HCT116 (cell line): ENCODE results near the gene TCP11. TPM values are rescaled to one million over a fixed set of nuclear protein-coding genes. Genes with fewer than 3 reads are reported as not detected.

Experiments
- ATAC-seq: fragments of 200-7000 bp; cut with Tn5 transposase; 2 replicates; pipeline ENCODE4 v1.9.1; 2020; ENCODE audit warnings: mild to moderate bottlenecking, moderate library complexity
- BruUV-seq: library from RNA; stranded (reverse); fragments of 400-500 nt; replicated peaks from 2 replicates; lab custom pipeline; 2021; lab: Mats Ljungman, UMichigan
- CTCF ChIA-PET: fragments of 300-600 bp; sonication (Branson Sonifier 250); formaldehyde crosslinking; loops from one replicate; lab custom pipeline; 2021; ENCODE audit warnings: antibody characterized with exemption; lab: Charles Lee
- POLR2A ChIA-PET: fragments of 300-600, 350-600 bp; sonication (Branson Sonifier 250); formaldehyde crosslinking; loops from one replicate; lab custom pipeline; 2021; ENCODE audit warnings: antibody characterized with exemption; lab: Charles Lee
- RAD21 ChIA-PET, 2 experiments: fragments of 300-600 bp; sonication (Branson Sonifier 250); formaldehyde crosslinking; loops; one replicate each; lab custom pipeline; 2023; ENCODE audit warnings: low total read pairs in 2 of 2; ENCODE audit not compliant: uncharacterized antibody in 2 of 2, unreplicated experiment in 2 of 2, low non-redundant PET in 1 of 2; lab: Charles Lee
- DNase-seq: peaks from one replicate; pipeline ENCODE4 v3.0.0-alpha.2; 2010; ENCODE audit warnings: low read depth, low spot score
- H2AFZ ChIP-seq: fragments of 200-600 bp; shearing (Covaris generic), sonication (generic); 2 replicates; pipeline ENCODE4 v1.6.1; 2017; ENCODE audit warnings: low read depth, mixed run types, mixed read lengths, antibody characterized with exemption, low read length; ENCODE audit not compliant: poor library complexity, severe bottlenecking
- H3K27ac ChIP-seq: 2 replicates; pipeline ENCODE4 v1.5.1; 2012; ENCODE audit warnings: low read depth, low read length
- H3K27me3 ChIP-seq: fragments of 200-600 bp; sonication (generic); 2 replicates; pipeline ENCODE4 v1.6.1; 2016; ENCODE audit warnings: mixed run types, low read length, mixed read lengths; ENCODE audit not compliant: insufficient read depth
- H3K36me3 ChIP-seq, 2 experiments: fragments of 200-500 bp in 1 of 2; fragments of 200-600 bp in 1 of 2; sonication (Bioruptor generic) in 1 of 2; sonication (generic) in 1 of 2; 2 replicates each; pipeline versions ENCODE4 v1.5.1 to v1.6.1; 2014 to 2016; ENCODE audit warnings: low read length in 2 of 2, inconsistent platforms in 1 of 2, mixed read lengths in 1 of 2, mixed run types in 1 of 2; ENCODE audit not compliant: insufficient read depth in 2 of 2, control insufficient read depth in 1 of 2
- H3K4me1 ChIP-seq, 2 experiments: fragments of 200-600 bp in 1 of 2; sonication (generic) in 1 of 2; 2 replicates each; pipeline versions ENCODE4 v1.5.1 to v1.6.1; 2012 to 2017; ENCODE audit warnings: low read length in 2 of 2, inconsistent platforms in 1 of 2, mild to moderate bottlenecking in 1 of 2, mixed read lengths in 1 of 2, mixed run types in 1 of 2, moderate library complexity in 1 of 2; ENCODE audit not compliant: insufficient read depth in 2 of 2, control insufficient read depth in 1 of 2
- H3K4me2 ChIP-seq: fragments of 200-600 bp; sonication (generic); 2 replicates; pipeline ENCODE4 v1.6.1; 2017; ENCODE audit warnings: mixed run types, low read length, mixed read lengths
- H3K4me3 ChIP-seq, 2 experiments: fragments of 200-600 bp in 1 of 2; sonication (generic) in 1 of 2; replicated peaks in 1 of 2; 2 replicates each; pipeline ENCODE4 v1.5.1; 2011 to 2016; ENCODE audit warnings: low read length in 2 of 2, control low read depth in 1 of 2, low read depth in 1 of 2, mild to moderate bottlenecking in 1 of 2, mixed read lengths in 1 of 2, mixed run types in 1 of 2
- H3K79me2 ChIP-seq: fragments of 200-600 bp; sonication (generic); 2 replicates; pipeline ENCODE4 v1.6.1; 2017; ENCODE audit warnings: mild to moderate bottlenecking, mixed run types, low read length, moderate library complexity, mixed read lengths; ENCODE audit not compliant: insufficient read depth
- H3K9ac ChIP-seq: fragments of 200-600 bp; sonication (generic); 2 replicates; pipeline ENCODE4 v1.6.1; 2016; ENCODE audit warnings: low read length, mixed read lengths
- H3K9me2 ChIP-seq: fragments of 200-600 bp; sonication (generic), shearing (Covaris generic); 2 replicates; pipeline ENCODE4 v1.6.1; 2017; ENCODE audit warnings: mixed run types, mild to moderate bottlenecking, moderate library complexity; ENCODE audit not compliant: insufficient read depth
- H3K9me3 ChIP-seq, 2 experiments: fragments of 200-500 bp in 1 of 2; fragments of 200-600 bp in 1 of 2; sonication (Bioruptor generic) in 1 of 2; sonication (generic) in 1 of 2; 2 replicates each; pipeline ENCODE4 v1.6.1; 2014 to 2017; ENCODE audit warnings: low read length in 2 of 2, mixed read lengths in 2 of 2, inconsistent platforms in 1 of 2, low read depth in 1 of 2, mild to moderate bottlenecking in 1 of 2, mixed run types in 1 of 2, moderate library complexity in 1 of 2; ENCODE audit not compliant: control insufficient read depth in 1 of 2, insufficient read depth in 1 of 2
- H4K20me1 ChIP-seq: fragments of 200-600 bp; sonication (generic), shearing (Covaris generic); 2 replicates; pipeline ENCODE4 v1.6.1; 2017; ENCODE audit warnings: mixed run types, mild to moderate bottlenecking, moderate library complexity; ENCODE audit not compliant: insufficient read depth
- CBX3 ChIP-seq: IDR thresholded peaks from 2 replicates; pipeline ENCODE4 v1.6.1; 2012; ENCODE audit warnings: low read depth
- EZH2 ChIP-seq: fragments of 200-600 bp; sonication (generic); IDR thresholded peaks from 2 replicates; pipeline ENCODE4 v1.6.1; 2017; ENCODE audit warnings: antibody characterized with exemption, mixed run types
- MAX ChIP-seq: IDR thresholded peaks from 2 replicates; pipeline ENCODE4 v1.6.1; 2012
- POLR2A ChIP-seq: IDR thresholded peaks from 2 replicates; pipeline ENCODE4 v1.7.0; 2011; ENCODE audit warnings: borderline replicate concordance; ENCODE audit not compliant: insufficient read depth, insufficient read length; ENCODE audit errors: extremely low read depth
- RAD21 ChIP-seq: IDR thresholded peaks from 2 replicates; pipeline ENCODE4 v1.6.1; 2012; ENCODE audit warnings: low read depth, mild to moderate bottlenecking
- REST ChIP-seq: IDR thresholded peaks from 2 replicates; pipeline ENCODE4 v1.6.1; 2012; ENCODE audit warnings: low read depth
- SIN3A ChIP-seq: IDR thresholded peaks from 2 replicates; pipeline ENCODE4 v1.6.1; 2012; ENCODE audit warnings: low read depth
- SRF ChIP-seq: IDR thresholded peaks from 2 replicates; pipeline ENCODE4 v1.6.1; 2012; ENCODE audit warnings: low read depth
- TCF7L2 ChIP-seq: IDR thresholded peaks from 2 replicates; pipeline ENCODE4 v1.7.0; 2011; ENCODE audit warnings: borderline replicate concordance, inconsistent platforms; ENCODE audit not compliant: insufficient read depth, insufficient read length; ENCODE audit errors: extremely low read depth
- ZBTB33 ChIP-seq: IDR thresholded peaks from 2 replicates; pipeline ENCODE4 v1.6.1; 2011; ENCODE audit warnings: mild to moderate bottlenecking, low read length, moderate library complexity; ENCODE audit not compliant: insufficient replicate concordance; ENCODE audit errors: extremely low read depth
- ZNF274 ChIP-seq: fragments of 200-500 bp; sonication (Bioruptor generic); IDR thresholded peaks from 2 replicates; pipeline ENCODE4 v1.6.1; 2014; ENCODE audit warnings: mild to moderate bottlenecking, low read depth, low read length, inconsistent platforms
- intact Hi-C: fragments of 100-400 bp; cut with micrococcal nuclease; formaldehyde crosslinking; loops from 2 replicates; pipeline ENCODE4 v1.10.0; 2022
- total RNA-seq: library from RNA; stranded (reverse); gene quantifications from one replicate; pipeline ENCODE4 v1.2.1, GENCODE V29; 2021; ENCODE audit not compliant: unreplicated experiment

The TCP11 gene
- total RNA-seq, 1 experiment from 2014 or later, result not detected

- intact Hi-C loops, result no loop called here
- ATAC-seq (no peak), DNase-seq (no peak)
- ChIA-PET RAD21 (no interaction called here), POLR2A (no interaction called here), CTCF (no interaction called here)
- Histone ChIP-seq H4K20me1 (no peaks in the 10 kb centered on the region), H3K4me1 (peaks cover 0 to 8% of the 10 kb centered on the region in 2 experiments; a peak in 2 of 4 replicates), H3K79me2 (no peaks in the 10 kb centered on the region), H3K9ac (no peak overlapping the region), H3K36me3 (no peaks in the 10 kb centered on the region), H3K9me3 (no peaks in the 10 kb centered on the region), H3K27me3 (no peaks in the 10 kb centered on the region), H3K27ac (no peak overlapping the region), H3K9me2 (no peaks in the 10 kb centered on the region), H2AFZ (no peak overlapping the region), H3K4me3 (no peak overlapping the region), H3K4me2 (no peak overlapping the region)
- TF ChIP-seq EZH2, result no peak
- no TSS peak for BruUV-seq
Measured at GRCh38 chr6:35174501-35174900, 33.4 kb upstream of the TCP11 start.

- H3K4me2 ChIP-seq, result no peak overlapping the region
- TF ChIP-seq MAX (no peak), TCF7L2 (no peak), RAD21 (no peak), POLR2A (no peak), ZBTB33 (no peak), SIN3A (no peak), SRF (no peak), ZNF274 (no peak), CBX3 (no peak), REST (no peak)
- TF ChIP-seq, all 23 proteins: peak for 0
- Histone ChIP-seq H3K9ac (no peak overlapping the region), H3K27me3 (no peaks in the 10 kb centered on the region), H4K20me1 (no peaks in the 10 kb centered on the region), H3K4me1 (peaks cover 0 to 6% of the 10 kb centered on the region in 2 experiments; a peak in 2 of 4 replicates), H3K27ac (no peak overlapping the region), H3K36me3 (no peaks in the 10 kb centered on the region), H2AFZ (no peak overlapping the region), H3K9me2 (no peaks in the 10 kb centered on the region), H3K4me3 (no peak overlapping the region), H3K79me2 (no peaks in the 10 kb centered on the region), H3K9me3 (no peaks in the 10 kb centered on the region)
- POLR2A ChIA-PET, result no interaction called here
- no peak for DNase-seq
- ATAC-seq, result no peak
- RAD21 ChIA-PET, result no interaction called here
- BruUV-seq, result no TSS peak
- intact Hi-C loops, result no loop called here
- CTCF ChIA-PET, result no interaction called here
Measured at GRCh38 chr6:35174088-35174434, 32.9 kb upstream of the TCP11 start.
